ENCODE data around the gene FAXDC2. TPM values are rescaled to one million over a fixed set of nuclear protein-coding genes. Genes with fewer than 3 reads are reported as not detected.

The FAXDC2 gene
- total RNA-seq, 1 donor from 2014 or later: 32.3 TPM

- no peak for DNase-seq (ENCODE audit: low spot score)
Observed at GRCh38 chr5:154797762-154798161, 52.6 kb downstream of the FAXDC2 start.

- DNase-seq (ENCODE audit: low spot score): no peak
Observed at GRCh38 chr5:154795235-154795596, 55.2 kb downstream of the FAXDC2 start.

- peak; percentile 50 for DNase-seq (ENCODE audit: low spot score)
Observed at GRCh38 chr5:154794525-154795234, 55.7 kb downstream of the FAXDC2 start.

GRCh38 chr5:154793599-154794524 is 56.5 kb downstream of the FAXDC2 start:
- DNase-seq (ENCODE audit: low spot score): no peak

GRCh38 chr5:154791535-154791934 is 58.9 kb downstream of the FAXDC2 start:
- no peak for DNase-seq (ENCODE audit: low spot score)

- no peak for DNase-seq (ENCODE audit: low spot score)
Observed at GRCh38 chr5:154788212-154788611, 62.2 kb downstream of the FAXDC2 start.

- DNase-seq (ENCODE audit: low spot score): no peak
Observed at GRCh38 chr5:154786414-154786813, 64.0 kb downstream of the FAXDC2 start.

- DNase-seq (ENCODE audit: low spot score): no peak
Observed at GRCh38 chr5:154784856-154785255, 65.5 kb downstream of the FAXDC2 start.

- no peak for DNase-seq (ENCODE audit: low spot score)
Observed at GRCh38 chr5:154783774-154784460, 66.5 kb downstream of the FAXDC2 start.

GRCh38 chr5:154782812-154783592 is 67.4 kb downstream of the FAXDC2 start:
- no peak for DNase-seq (ENCODE audit: low spot score)

GRCh38 chr5:154782326-154782725 is 68.1 kb downstream of the FAXDC2 start:
- DNase-seq (ENCODE audit: low spot score): no peak

- DNase-seq (ENCODE audit: low spot score): no peak
Observed at GRCh38 chr5:154780128-154780527, 70.3 kb downstream of the FAXDC2 start.

- no peak for DNase-seq (ENCODE audit: low spot score)
Observed at GRCh38 chr5:154779105-154779504, 71.3 kb downstream of the FAXDC2 start.

GRCh38 chr5:154778534-154778933 is 71.9 kb downstream of the FAXDC2 start:
- no peak for DNase-seq (ENCODE audit: low spot score)

GRCh38 chr5:154776167-154776566 is 74.2 kb downstream of the FAXDC2 start:
- DNase-seq (ENCODE audit: low spot score): no peak

- no peak for DNase-seq (ENCODE audit: low spot score)
Observed at GRCh38 chr5:154773326-154773725, 77.1 kb downstream of the FAXDC2 start.

- DNase-seq (ENCODE audit: low spot score): peak; percentile 96
Observed at GRCh38 chr5:154771383-154771901, 79.0 kb downstream of the FAXDC2 start.

- DNase-seq (ENCODE audit: low spot score): no peak
Observed at GRCh38 chr5:154770111-154770510, 80.3 kb downstream of the FAXDC2 start.

Measured in umbilical cord (tissue), 2 donors.